B cell (primary cell): ENCODE measurements around the gene SIGLEC14. TPM values are rescaled to one million over a fixed set of nuclear protein-coding genes. Genes with fewer than 3 reads are reported as not detected.
A peak's percentile ranks its signal among the peaks of the same experiment; 100 is the strongest.

Source experiments
- ATAC-seq: fragments of 200-7000 bp; cut with Tn5 transposase; one replicate; pipeline ENCODE4 v1.10.0; 2021; ENCODE audit warnings: low read depth, mild to moderate bottlenecking, moderate number of reproducible peaks, moderate library complexity
- CTCF ChIA-PET: fragments of 350-600 bp; sonication (Branson Sonifier 250); formaldehyde crosslinking; loops from one replicate; lab custom pipeline; 2021; ENCODE audit warnings: antibody characterized with exemption, inconsistent platforms; lab: Charles Lee
- POLR2A ChIA-PET: fragments of 350-600 bp; sonication (Branson Sonifier 250); formaldehyde crosslinking; loops from one replicate; lab custom pipeline; 2021; ENCODE audit warnings: antibody characterized with exemption; lab: Charles Lee
- DNase-seq: peaks from one replicate; pipeline ENCODE4 v3.0.0; 2013
- H2AFZ ChIP-seq: 2 replicates; pipeline ENCODE4 v1.6.1; 2012; ENCODE audit warnings: mild to moderate bottlenecking, low read depth, low read length; ENCODE audit not compliant: insufficient read depth, poor library complexity, severe bottlenecking
- H3K27ac ChIP-seq, 2 donors: 1 replicate in 1 of 2; 2 replicates in 1 of 2; pipeline ENCODE4 v1.5.1; 2012 to 2013; ENCODE audit warnings: low read length in 2 of 2, mild to moderate bottlenecking in 2 of 2, moderate library complexity in 1 of 2
- H3K27me3 ChIP-seq, 4 experiments: fragments of 200-600 bp in 1 of 4; sonication (generic) in 1 of 4; replicated peaks in 1 of 4; 1 replicate in 2 of 4; 2 replicates in 2 of 4; pipeline versions ENCODE4 v1.6.1 to v1.7.0; 2013 to 2016; ENCODE audit warnings: low read length in 3 of 4, mild to moderate bottlenecking in 2 of 4, mixed read lengths in 1 of 4, moderate library complexity in 1 of 4; ENCODE audit not compliant: insufficient read depth in 4 of 4, control insufficient read depth in 3 of 4; ENCODE audit errors: control extremely low read depth in 1 of 4
- H3K36me3 ChIP-seq, 2 experiments: replicated peaks in 1 of 2; 1 replicate in 1 of 2; 2 replicates in 1 of 2; pipeline versions ENCODE4 v1.6.1 to v1.7.1; 2013; ENCODE audit warnings: low read length in 1 of 2; ENCODE audit not compliant: insufficient read depth in 2 of 2, control insufficient read depth in 1 of 2; ENCODE audit errors: control extremely low read depth in 1 of 2, extremely low read depth in 1 of 2
- H3K4me1 ChIP-seq, 2 donors: fragments of 200-600 bp in 1 of 2; sonication (generic) in 1 of 2; 1 replicate in 1 of 2; 2 replicates in 1 of 2; pipeline versions ENCODE4 v1.5.1 to v1.6.1; 2013 to 2017; ENCODE audit warnings: low read length in 2 of 2; ENCODE audit not compliant: control insufficient read depth in 2 of 2, insufficient read depth in 2 of 2
- H3K4me2 ChIP-seq: replicated peaks from 2 replicates; pipeline ENCODE3; 2012; ENCODE audit warnings: mild to moderate bottlenecking, low read depth, low read length; ENCODE audit not compliant: poor library complexity, severe bottlenecking
- H3K4me3 ChIP-seq, 5 experiments: fragments of 200-600 bp in 1 of 5; sonication (generic) in 1 of 5; 1 replicate in 3 of 5; 2 replicates in 2 of 5; pipeline versions ENCODE4 v1.5.1 to v1.7.0; 2011 to 2016; ENCODE audit warnings: low read length in 4 of 5, mild to moderate bottlenecking in 4 of 5, low read depth in 2 of 5, control low read depth in 1 of 5, moderate library complexity in 1 of 5; ENCODE audit not compliant: insufficient read depth in 1 of 5; ENCODE audit errors: control extremely low read depth in 1 of 5, extremely low read depth in 1 of 5
- H3K79me2 ChIP-seq: fragments of 200-600 bp; sonication (generic); one replicate; pipeline ENCODE4 v1.6.0; 2016; ENCODE audit warnings: low read length; ENCODE audit not compliant: control insufficient read depth, insufficient read depth
- H3K9ac ChIP-seq: fragments of 200-600 bp; sonication (generic); 2 replicates; pipeline ENCODE4 v1.6.1; 2017; ENCODE audit warnings: mild to moderate bottlenecking, low read length, moderate library complexity
- H3K9me3 ChIP-seq, 3 donors: one replicate each; pipeline versions ENCODE4 v1.6.1 to v1.7.1; 2013; ENCODE audit warnings: low read length in 2 of 3; ENCODE audit not compliant: control insufficient read depth in 2 of 3, insufficient read depth in 1 of 3; ENCODE audit errors: control extremely low read depth in 1 of 3
- H4K20me1 ChIP-seq: 2 replicates; pipeline ENCODE4 v1.6.0; 2012; ENCODE audit warnings: mild to moderate bottlenecking, low read length; ENCODE audit not compliant: insufficient read depth, control insufficient read depth, poor library complexity, severe bottlenecking
- H3K27ac Mint-ChIP-seq: one replicate; pipeline ENCODE4 v1.8.0; 2021; ENCODE audit warnings: mixed read lengths
- H3K27me3 Mint-ChIP-seq: one replicate; pipeline ENCODE4 v1.8.0; 2021; ENCODE audit warnings: mixed read lengths
- H3K4me1 Mint-ChIP-seq: one replicate; pipeline ENCODE4 v1.8.0; 2021; ENCODE audit warnings: mixed read lengths
- H3K4me3 Mint-ChIP-seq: one replicate; pipeline ENCODE4 v1.8.0; 2021; ENCODE audit warnings: mixed read lengths
- H3K9me3 Mint-ChIP-seq: one replicate; pipeline ENCODE4 v1.8.0; 2022; ENCODE audit warnings: mixed read lengths; ENCODE audit not compliant: insufficient read depth
- EZH2 ChIP-seq: IDR thresholded peaks from 2 replicates; pipeline ENCODE4 v1.6.1; 2012; ENCODE audit warnings: borderline replicate concordance, low read depth, mild to moderate bottlenecking, moderate library complexity, low read length; ENCODE audit not compliant: insufficient read depth, poor library complexity, severe bottlenecking
- WGBS: methylation state at CpG from one replicate; pipeline ENCODE4 v1.1.5; 2013; ENCODE audit warnings: missing lambda C conversion rate; ENCODE audit not compliant: insufficient coverage; 5-methylcytosine and 5-hydroxymethylcytosine counted together
- intact Hi-C: fragments of 100-400 bp; cut with micrococcal nuclease; formaldehyde crosslinking; loops from one replicate; pipeline ENCODE4 v1.10.0; 2022
- polyA plus RNA-seq: library from polyadenylated mRNA; depleted of rRNA; stranded (reverse); fragments of >200 nt; gene quantifications from 2 replicates; pipeline ENCODE4 v1.2.3, GENCODE V29; 2012
- total RNA-seq, 2 donors: library from RNA; stranded (reverse); fragments of 120-200 nt in 1 of 2; gene quantifications; 1 replicate in 1 of 2; 2 replicates in 1 of 2; pipeline versions ENCODE4 v1.2.3 to v1.2.4, GENCODE V29; 2013 to 2022
- TF ChIP-seq, protein P1 (sequence below): fragments of 200-600 bp; IDR thresholded peaks from one replicate; pipeline ENCODE4 v1.8.0; 2022; ENCODE audit warnings: antibody characterized with exemption, mild to moderate bottlenecking

Gene SIGLEC14
- total and polyA plus RNA-seq, 2 donors (not counting 1 experiment from before 2014, with no cell fraction given), result 11.2 to 30.0 TPM

DNA sequence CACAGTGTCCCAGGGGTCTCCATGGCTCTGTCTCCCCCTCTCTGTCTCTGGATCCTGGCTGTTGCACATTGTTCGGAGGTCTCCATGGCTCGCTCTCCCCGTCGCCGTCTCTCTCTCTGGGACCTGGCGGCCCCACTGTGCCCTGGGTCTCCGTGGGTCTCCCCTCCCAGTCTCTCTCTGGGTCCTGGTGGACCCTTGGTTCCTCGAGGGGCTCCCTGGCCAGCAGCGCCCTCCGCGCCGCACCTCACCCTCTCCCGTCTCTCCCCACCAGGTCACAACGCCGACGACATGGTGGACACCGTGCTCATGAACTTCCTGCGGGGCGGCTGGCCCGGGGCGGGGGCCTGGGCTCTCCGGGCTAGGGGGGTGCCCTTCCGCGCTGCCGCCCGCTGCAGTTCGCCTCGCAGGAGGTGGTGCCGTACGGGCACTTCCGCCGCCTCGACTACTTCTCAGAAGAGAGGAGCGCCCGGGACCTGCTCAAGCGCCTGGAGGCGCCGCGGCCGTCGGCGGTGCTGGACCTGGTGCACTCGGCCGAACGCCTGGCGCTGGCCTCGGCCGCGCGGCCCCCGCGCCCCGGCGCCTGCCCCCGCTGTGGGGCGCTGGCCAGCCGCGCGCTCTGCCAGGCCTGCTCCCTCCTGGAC, 45.6 kb downstream of the SIGLEC14 start:
- DNase-seq (peak; percentile 65), ATAC-seq (peak; percentile 84)
- no peak for TF ChIP-seq EZH2
- TF ChIP-seq, protein P1, sequence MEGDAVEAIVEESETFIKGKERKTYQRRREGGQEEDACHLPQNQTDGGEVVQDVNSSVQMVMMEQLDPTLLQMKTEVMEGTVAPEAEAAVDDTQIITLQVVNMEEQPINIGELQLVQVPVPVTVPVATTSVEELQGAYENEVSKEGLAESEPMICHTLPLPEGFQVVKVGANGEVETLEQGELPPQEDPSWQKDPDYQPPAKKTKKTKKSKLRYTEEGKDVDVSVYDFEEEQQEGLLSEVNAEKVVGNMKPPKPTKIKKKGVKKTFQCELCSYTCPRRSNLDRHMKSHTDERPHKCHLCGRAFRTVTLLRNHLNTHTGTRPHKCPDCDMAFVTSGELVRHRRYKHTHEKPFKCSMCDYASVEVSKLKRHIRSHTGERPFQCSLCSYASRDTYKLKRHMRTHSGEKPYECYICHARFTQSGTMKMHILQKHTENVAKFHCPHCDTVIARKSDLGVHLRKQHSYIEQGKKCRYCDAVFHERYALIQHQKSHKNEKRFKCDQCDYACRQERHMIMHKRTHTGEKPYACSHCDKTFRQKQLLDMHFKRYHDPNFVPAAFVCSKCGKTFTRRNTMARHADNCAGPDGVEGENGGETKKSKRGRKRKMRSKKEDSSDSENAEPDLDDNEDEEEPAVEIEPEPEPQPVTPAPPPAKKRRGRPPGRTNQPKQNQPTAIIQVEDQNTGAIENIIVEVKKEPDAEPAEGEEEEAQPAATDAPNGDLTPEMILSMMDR, result no peak
- peak overlapping the region; percentile 88 for H3K4me3 Mint-ChIP-seq
- CTCF ChIA-PET, result interaction anchor here (0.9 to 2.0 kb wide), 5 partner anchors 29 to 128 kb away, joined by 3 to 6 read pairs (median 4); no protein-coding TSS in a partner anchor
- Histone ChIP-seq H4K20me1 (no peaks in the 10 kb centered on the region), H3K27me3 (peaks cover 0 to 6% (median 0%) of the 10 kb centered on the region in 4 experiments), H3K4me3 (peak overlapping the region in 4 of 5 experiments; percentile 45 to 61 (median 54)), H3K36me3 (peaks cover 0 to 4% of the 10 kb centered on the region in 2 experiments), H2AFZ (peak overlapping the region; percentile 76), H3K79me2 (peaks cover 25% of the 10 kb centered on the region), H3K9ac (peak overlapping the region; percentile 71), H3K27ac (peak overlapping the region; percentile 46 to 81), H3K9me3 (peaks cover 0 to 18% (median 0%) of the 10 kb centered on the region in 3 donors), H3K4me2 (peak overlapping the region; percentile 78), H3K4me1 (peaks cover 32 to 39% of the 10 kb centered on the region in 2 donors)
- H3K27ac Mint-ChIP-seq, result peak overlapping the region; percentile 90
- 10% methylated on average over 59 of the region's 59 CpGs for WGBS
- POLR2A ChIA-PET, result no interaction called here
- no peaks in the 10 kb centered on the region for H3K27me3 Mint-ChIP-seq
- peaks cover 48% of the 10 kb centered on the region for H3K4me1 Mint-ChIP-seq
- H3K9me3 Mint-ChIP-seq, result no peaks in the 10 kb centered on the region
- intact Hi-C loops, result loop anchor here (1.0 kb wide), 1 partner anchor 56 kb away; no protein-coding TSS in a partner anchor

DNA sequence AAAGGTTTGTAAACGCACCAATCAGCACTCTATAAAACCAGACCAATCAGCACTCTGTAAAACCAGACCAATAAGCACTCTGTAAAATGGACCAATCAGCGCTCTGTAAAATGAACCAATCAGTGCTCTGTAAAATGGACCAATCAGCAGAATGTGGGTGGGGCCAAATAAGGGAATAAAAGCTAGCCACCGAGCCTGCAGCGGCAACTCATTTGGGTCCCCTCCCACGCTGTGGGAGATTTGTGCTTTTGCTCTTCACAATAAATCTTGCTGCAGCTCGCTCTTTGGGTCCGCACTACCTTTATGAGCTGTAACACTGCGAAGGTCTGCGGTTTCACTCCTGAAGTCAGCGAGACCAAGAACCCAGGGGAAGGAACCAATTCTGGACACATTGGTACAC, 47.5 kb downstream of the SIGLEC14 start:
- H3K27me3 Mint-ChIP-seq, result no peaks in the 10 kb centered on the region
- H2AFZ ChIP-seq, result no peak overlapping the region
- H3K9me3 ChIP-seq, result peaks cover 0 to 23% (median 0%) of the 10 kb centered on the region in 3 donors
- DNase-seq, result no peak
- no peak for ATAC-seq
- POLR2A ChIA-PET, result no interaction called here
- peaks cover 0 to 6% (median 0%) of the 10 kb centered on the region in 4 experiments for H3K27me3 ChIP-seq
- H3K36me3 ChIP-seq, result no peaks in the 10 kb centered on the region
- no peak overlapping the region for H3K4me3 ChIP-seq
- CTCF ChIA-PET, result interaction anchor here (1.0 to 2.1 kb wide), 4 partner anchors 49 to 125 kb away, joined by 3 to 12 read pairs (median 6); no protein-coding TSS in a partner anchor
- no peaks in the 10 kb centered on the region for H4K20me1 ChIP-seq
- TF ChIP-seq, protein P1, result no peak
- no peak for TF ChIP-seq EZH2
- H3K4me1 Mint-ChIP-seq, result peaks cover 50% of the 10 kb centered on the region
- peaks cover 43% of the 10 kb centered on the region for H3K79me2 ChIP-seq
- peaks cover 34 to 40% of the 10 kb centered on the region in 2 donors for H3K4me1 ChIP-seq
- H3K9ac ChIP-seq, result no peak overlapping the region
- WGBS, result 95% methylated on average over 5 of the region's 10 CpGs
- intact Hi-C loops, result no loop called here
- no peak overlapping the region for H3K4me3 Mint-ChIP-seq
- H3K4me2 ChIP-seq, result no peak overlapping the region
- no peak overlapping the region for H3K27ac Mint-ChIP-seq
- H3K9me3 Mint-ChIP-seq, result no peaks in the 10 kb centered on the region
- no peak overlapping the region for H3K27ac ChIP-seq
